ENCODE data around the gene DMRT1.

The DMRT1 gene

GRCh38 chr9:842635-843426 lies 1.3 kb downstream of the DMRT1 start:
- ChIA-PET POLR2A (no interaction called here), CTCF (no interaction called here)
- H3K36me3 ChIP-seq (ENCODE audit: control insufficient read depth in 4 of 4, insufficient read depth in 4 of 4, low read length in 3 of 4) = no peaks in the 10 kb centered on the region
- H3K4me1 ChIP-seq (ENCODE audit: control extremely low read depth in 1 of 4, control insufficient read depth in 4 of 4, insufficient read depth in 4 of 4, low read length in 3 of 4) = peaks cover 0 to 13% (median 5%) of the 10 kb centered on the region in 4 experiments
- H3K27me3 ChIP-seq (replicated peaks in 2 of 5; ENCODE audit: control insufficient read depth in 4 of 5, insufficient read depth in 5 of 5, low read length in 4 of 5) = peaks cover 17 to 90% (median 41%) of the 10 kb centered on the region in 5 experiments
- no peak overlapping the region for H3K4me3 ChIP-seq (ENCODE audit: control insufficient read depth in 1 of 7, extremely low read depth in 1 of 7, insufficient read depth in 4 of 7, low read depth in 2 of 7, low read length in 6 of 7)
- no peak overlapping the region for H3K27ac ChIP-seq (ENCODE audit: insufficient read depth in 1 of 2, low read depth in 1 of 2, low read length in 2 of 2, poor library complexity in 1 of 2, severe bottlenecking in 2 of 2)
- no peaks in the 10 kb centered on the region for H3K9me3 ChIP-seq (ENCODE audit: control extremely low read depth in 1 of 5, control insufficient read depth in 4 of 5, insufficient read depth in 2 of 5, low read depth in 1 of 5, low read length in 4 of 5)
- 8% methylated on average over 59 of the region's 61 CpGs for WGBS (ENCODE audit: insufficient coverage)
- peak in 2 of 3 donors; percentile 7 to 12 for DNase-seq

GRCh38 chr9:843427-843785 lies 1.9 kb downstream of the DMRT1 start:
- CTCF ChIA-PET = no interaction called here
- no peak overlapping the region for H3K27ac ChIP-seq (ENCODE audit: insufficient read depth in 1 of 2, low read depth in 1 of 2, low read length in 2 of 2, poor library complexity in 1 of 2, severe bottlenecking in 2 of 2)
- POLR2A ChIA-PET = no interaction called here
- H3K9me3 ChIP-seq (ENCODE audit: control extremely low read depth in 1 of 5, control insufficient read depth in 4 of 5, insufficient read depth in 2 of 5, low read depth in 1 of 5, low read length in 4 of 5) = no peaks in the 10 kb centered on the region
- peaks cover 0 to 13% (median 5%) of the 10 kb centered on the region in 4 experiments for H3K4me1 ChIP-seq (ENCODE audit: control extremely low read depth in 1 of 4, control insufficient read depth in 4 of 4, insufficient read depth in 4 of 4, low read length in 3 of 4)
- WGBS (ENCODE audit: insufficient coverage) = 13% methylated on average over 4 of the region's 12 CpGs
- no peaks in the 10 kb centered on the region for H3K36me3 ChIP-seq (ENCODE audit: control insufficient read depth in 4 of 4, insufficient read depth in 4 of 4, low read length in 3 of 4)
- H3K27me3 ChIP-seq (replicated peaks in 2 of 5; ENCODE audit: control insufficient read depth in 4 of 5, insufficient read depth in 5 of 5, low read length in 4 of 5) = peaks cover 17 to 94% (median 44%) of the 10 kb centered on the region in 5 experiments
- no peak for DNase-seq
- no peak overlapping the region for H3K4me3 ChIP-seq (ENCODE audit: control insufficient read depth in 1 of 7, extremely low read depth in 1 of 7, insufficient read depth in 4 of 7, low read depth in 2 of 7, low read length in 6 of 7)

- no peak overlapping the region for H3K27ac ChIP-seq (ENCODE audit: insufficient read depth in 1 of 2, low read depth in 1 of 2, low read length in 2 of 2, poor library complexity in 1 of 2, severe bottlenecking in 2 of 2)
- H3K4me3 ChIP-seq (ENCODE audit: control insufficient read depth in 1 of 7, extremely low read depth in 1 of 7, insufficient read depth in 4 of 7, low read depth in 2 of 7, low read length in 6 of 7) = no peak overlapping the region
- 73% methylated on average over 7 of the region's 7 CpGs for WGBS (ENCODE audit: insufficient coverage)
- ChIA-PET CTCF (interaction anchor here (0.9 to 1.0 kb wide), 2 partner anchors 12 to 22 kb away, joined by 3 read pairs; no protein-coding TSS in a partner anchor), POLR2A (no interaction called here)
- peaks cover 0 to 6% (median 2%) of the 10 kb centered on the region in 4 experiments for H3K4me1 ChIP-seq (ENCODE audit: control extremely low read depth in 1 of 4, control insufficient read depth in 4 of 4, insufficient read depth in 4 of 4, low read length in 3 of 4)
- no peaks in the 10 kb centered on the region for H3K9me3 ChIP-seq (ENCODE audit: control extremely low read depth in 1 of 5, control insufficient read depth in 4 of 5, insufficient read depth in 2 of 5, low read depth in 1 of 5, low read length in 4 of 5)
- H3K27me3 ChIP-seq (replicated peaks in 2 of 5; ENCODE audit: control insufficient read depth in 4 of 5, insufficient read depth in 5 of 5, low read length in 4 of 5) = peaks cover 10 to 77% (median 27%) of the 10 kb centered on the region in 5 experiments
- no peaks in the 10 kb centered on the region for H3K36me3 ChIP-seq (ENCODE audit: control insufficient read depth in 4 of 4, insufficient read depth in 4 of 4, low read length in 3 of 4)
- DNase-seq = no peak
These were observed 5.4 kb downstream of the DMRT1 start for GRCh38 chr9:846852-847251.

- Histone ChIP-seq H3K9me3 (ENCODE audit: control extremely low read depth in 1 of 5, control insufficient read depth in 4 of 5, insufficient read depth in 2 of 5, low read depth in 1 of 5, low read length in 4 of 5) (no peaks in the 10 kb centered on the region), H3K36me3 (ENCODE audit: control insufficient read depth in 4 of 4, insufficient read depth in 4 of 4, low read length in 3 of 4) (no peaks in the 10 kb centered on the region), H3K27ac (ENCODE audit: insufficient read depth in 1 of 2, low read depth in 1 of 2, low read length in 2 of 2, poor library complexity in 1 of 2, severe bottlenecking in 2 of 2) (no peak overlapping the region), H3K4me3 (ENCODE audit: control insufficient read depth in 1 of 7, extremely low read depth in 1 of 7, insufficient read depth in 4 of 7, low read depth in 2 of 7, low read length in 6 of 7) (no peak overlapping the region), H3K4me1 (ENCODE audit: control extremely low read depth in 1 of 4, control insufficient read depth in 4 of 4, insufficient read depth in 4 of 4, low read length in 3 of 4) (peaks cover 0 to 3% (median 1%) of the 10 kb centered on the region in 4 experiments), H3K27me3 (replicated peaks in 2 of 5; ENCODE audit: control insufficient read depth in 4 of 5, insufficient read depth in 5 of 5, low read length in 4 of 5) (peaks cover 10 to 72% (median 25%) of the 10 kb centered on the region in 5 experiments)
- DNase-seq = no peak
- CTCF ChIA-PET = interaction anchor here (0.8 to 1.0 kb wide), 3 partner anchors 9 to 21 kb away, joined by 3 read pairs; no protein-coding TSS in a partner anchor
- POLR2A ChIA-PET = interaction anchor here (0.6 kb wide), 1 partner anchor 191 kb away, joined by 3 read pairs; no protein-coding TSS in a partner anchor
- 49% methylated on average over 3 of the region's 6 CpGs for WGBS (ENCODE audit: insufficient coverage)
These were observed 6.0 kb downstream of the DMRT1 start for GRCh38 chr9:847505-847904.

- no peak for DNase-seq
- peaks cover 5 to 62% (median 17%) of the 10 kb centered on the region in 5 experiments for H3K27me3 ChIP-seq (replicated peaks in 2 of 5; ENCODE audit: control insufficient read depth in 4 of 5, insufficient read depth in 5 of 5, low read length in 4 of 5)
- no peaks in the 10 kb centered on the region for H3K9me3 ChIP-seq (ENCODE audit: control extremely low read depth in 1 of 5, control insufficient read depth in 4 of 5, insufficient read depth in 2 of 5, low read depth in 1 of 5, low read length in 4 of 5)
- no peak overlapping the region for H3K27ac ChIP-seq (ENCODE audit: insufficient read depth in 1 of 2, low read depth in 1 of 2, low read length in 2 of 2, poor library complexity in 1 of 2, severe bottlenecking in 2 of 2)
- no peaks in the 10 kb centered on the region for H3K4me1 ChIP-seq (ENCODE audit: control extremely low read depth in 1 of 4, control insufficient read depth in 4 of 4, insufficient read depth in 4 of 4, low read length in 3 of 4)
- ChIA-PET POLR2A (interaction anchor here (0.5 kb wide), 1 partner anchor 153 kb away, joined by 3 read pairs; no protein-coding TSS in a partner anchor), CTCF (no interaction called here)
- H3K4me3 ChIP-seq (ENCODE audit: control insufficient read depth in 1 of 7, extremely low read depth in 1 of 7, insufficient read depth in 4 of 7, low read depth in 2 of 7, low read length in 6 of 7) = no peak overlapping the region
- H3K36me3 ChIP-seq (ENCODE audit: control insufficient read depth in 4 of 4, insufficient read depth in 4 of 4, low read length in 3 of 4) = no peaks in the 10 kb centered on the region
- 75% methylated on average over 4 of the region's 5 CpGs for WGBS (ENCODE audit: insufficient coverage)
These were observed 7.9 kb downstream of the DMRT1 start for GRCh38 chr9:849431-849830.

GRCh38 chr9:852539-852938 lies 11.0 kb downstream of the DMRT1 start:
- Histone ChIP-seq H3K27me3 (replicated peaks in 2 of 5; ENCODE audit: control insufficient read depth in 4 of 5, insufficient read depth in 5 of 5, low read length in 4 of 5) (peaks cover 0 to 32% (median 9%) of the 10 kb centered on the region in 5 experiments), H3K27ac (ENCODE audit: insufficient read depth in 1 of 2, low read depth in 1 of 2, low read length in 2 of 2, poor library complexity in 1 of 2, severe bottlenecking in 2 of 2) (no peak overlapping the region), H3K9me3 (ENCODE audit: control extremely low read depth in 1 of 5, control insufficient read depth in 4 of 5, insufficient read depth in 2 of 5, low read depth in 1 of 5, low read length in 4 of 5) (no peaks in the 10 kb centered on the region), H3K4me3 (ENCODE audit: control insufficient read depth in 1 of 7, extremely low read depth in 1 of 7, insufficient read depth in 4 of 7, low read depth in 2 of 7, low read length in 6 of 7) (no peak overlapping the region), H3K4me1 (ENCODE audit: control extremely low read depth in 1 of 4, control insufficient read depth in 4 of 4, insufficient read depth in 4 of 4, low read length in 3 of 4) (no peaks in the 10 kb centered on the region), H3K36me3 (ENCODE audit: control insufficient read depth in 4 of 4, insufficient read depth in 4 of 4, low read length in 3 of 4) (no peaks in the 10 kb centered on the region)
- DNase-seq = no peak
- CTCF ChIA-PET = no interaction called here
- 84% methylated on average over 3 of the region's 4 CpGs for WGBS (ENCODE audit: insufficient coverage)
- POLR2A ChIA-PET = no interaction called here

GRCh38 chr9:859251-859650 lies 17.8 kb downstream of the DMRT1 start:
- H3K9me3 ChIP-seq (ENCODE audit: control extremely low read depth in 1 of 5, control insufficient read depth in 4 of 5, insufficient read depth in 2 of 5, low read depth in 1 of 5, low read length in 4 of 5) = peaks cover 0 to 2% (median 0%) of the 10 kb centered on the region in 5 experiments
- H3K27me3 ChIP-seq (replicated peaks in 2 of 5; ENCODE audit: control insufficient read depth in 4 of 5, insufficient read depth in 5 of 5, low read length in 4 of 5) = peaks cover 0 to 12% (median 4%) of the 10 kb centered on the region in 5 experiments
- DNase-seq = no peak
- H3K27ac ChIP-seq (ENCODE audit: insufficient read depth in 1 of 2, low read depth in 1 of 2, low read length in 2 of 2, poor library complexity in 1 of 2, severe bottlenecking in 2 of 2) = no peak overlapping the region
- POLR2A ChIA-PET = no interaction called here
- H3K4me3 ChIP-seq (ENCODE audit: control insufficient read depth in 1 of 7, extremely low read depth in 1 of 7, insufficient read depth in 4 of 7, low read depth in 2 of 7, low read length in 6 of 7) = no peak overlapping the region
- no peaks in the 10 kb centered on the region for H3K4me1 ChIP-seq (ENCODE audit: control extremely low read depth in 1 of 4, control insufficient read depth in 4 of 4, insufficient read depth in 4 of 4, low read length in 3 of 4)
- WGBS (ENCODE audit: insufficient coverage) = 11% methylated on average over 1 of the region's 6 CpGs
- no peaks in the 10 kb centered on the region for H3K36me3 ChIP-seq (ENCODE audit: control insufficient read depth in 4 of 4, insufficient read depth in 4 of 4, low read length in 3 of 4)
- CTCF ChIA-PET = no interaction called here

Data from common myeloid progenitor, CD34-positive (primary cell).